KBM-7 (cell line): ENCODE measurements around the gene ZNF860.
"Not testable (repeated sequence)": the region's sequence is repeated elsewhere in the genome, so short reads cannot be mapped to it uniquely, and the experiment has no call there.

Experiments used
- DNase-seq: peaks from one replicate; pipeline ENCODE4 v3.0.0-alpha.2; 2015
- in situ Hi-C: fragments of 300-500 bp; cut with MboI; formaldehyde crosslinking; loops from 2 replicates; pipeline ENCODE4 v1.14.3; 2020; ENCODE audit warnings: low sequenced_read_pairs, low pct_unique_long_range_greater_than_20kb, mixed read lengths

ZNF860 gene

GRCh38 chr3:31988271-31988670 is 6.7 kb downstream of the ZNF860 start:
- DNase-seq: no peak
- in situ Hi-C loops: no loop called here

- in situ Hi-C loops, DNase-seq: not testable (repeated sequence)
Measured at GRCh38 chr3:31992995-31993394, 11.4 kb downstream of the ZNF860 start.

GRCh38 chr3:31993843-31994242 is 12.3 kb downstream of the ZNF860 start:
- in situ Hi-C loops: no loop called here

GRCh38 chr3:31995026-31995425 is 13.5 kb downstream of the ZNF860 start:
- DNase-seq, in situ Hi-C loops: not testable (repeated sequence)

More at GRCh38 chr3:31993843-31994242, 12.3 kb downstream of the ZNF860 start:
- no peak for DNase-seq

DNA sequence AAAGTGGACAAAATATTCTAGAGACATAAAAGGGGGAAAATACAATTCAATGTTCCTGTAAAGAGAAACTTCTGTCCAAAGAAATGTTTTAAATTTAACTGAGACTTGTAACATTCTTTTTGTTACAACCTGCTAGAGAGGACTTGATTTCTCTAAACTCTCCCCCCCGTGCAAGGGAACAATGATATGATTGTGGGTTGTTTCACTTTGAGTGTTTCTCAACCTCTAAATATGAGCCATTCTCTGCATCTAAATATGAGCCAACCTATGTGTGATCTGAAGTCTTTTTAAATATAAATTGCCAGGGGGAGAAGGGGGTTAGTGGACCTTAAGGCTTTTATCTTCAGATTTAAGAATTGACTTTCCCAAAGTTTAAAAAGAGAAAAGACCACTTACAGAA is 14.6 kb downstream of the ZNF860 start:
- no peak for DNase-seq
- in situ Hi-C loops: no loop called here

DNA sequence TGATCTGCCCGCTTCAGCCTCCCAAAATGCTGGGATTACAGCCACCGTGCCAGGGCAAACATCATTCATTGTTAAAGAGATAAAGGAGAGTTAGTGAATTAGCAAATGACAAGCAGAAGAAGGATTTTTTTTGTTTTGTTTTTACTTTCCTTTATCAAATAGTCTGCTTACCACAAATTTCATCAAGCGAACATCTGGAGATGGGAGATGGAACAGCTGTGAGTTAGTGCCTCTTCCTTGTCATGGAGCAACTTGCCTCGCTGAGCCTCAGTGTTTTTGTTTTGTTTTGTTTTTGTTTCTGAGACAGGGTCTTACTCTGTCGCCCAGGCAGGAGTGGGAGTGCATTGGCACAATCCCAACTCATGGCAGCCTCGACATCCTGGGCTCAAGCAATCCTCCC is 15.9 kb downstream of the ZNF860 start:
- DNase-seq: no peak
- in situ Hi-C loops: no loop called here

- no peak for DNase-seq
- in situ Hi-C loops: no loop called here
Measured at GRCh38 chr3:31999907-32000439, 18.4 kb downstream of the ZNF860 start.

DNA sequence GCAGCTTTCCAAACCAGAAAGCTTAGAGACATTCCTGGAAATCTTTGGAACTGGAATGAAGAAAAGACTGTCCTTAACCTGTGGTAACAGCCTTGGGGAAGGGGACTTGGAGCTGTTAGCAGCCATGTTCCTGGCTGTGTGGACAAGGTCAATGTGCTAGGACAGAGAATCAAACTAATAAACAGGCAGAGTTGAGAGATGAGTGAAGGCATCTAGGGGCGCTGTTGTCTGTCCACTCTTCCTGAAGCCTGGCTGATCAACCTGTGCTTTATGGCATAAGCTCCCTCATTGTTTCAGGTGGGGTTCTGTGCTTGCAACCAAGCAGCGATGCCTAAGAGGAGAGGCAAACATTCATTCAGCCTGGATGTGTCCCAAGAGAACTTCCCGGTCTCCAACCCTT is 19.3 kb downstream of the ZNF860 start:
- in situ Hi-C loops: no loop called here

GRCh38 chr3:32002561-32003368 is 21.2 kb downstream of the ZNF860 start:
- DNase-seq: no peak

More for the DNA sequence above, 19.3 kb downstream of the ZNF860 start:
- no peak for DNase-seq

GRCh38 chr3:32003380-32003779 is 21.8 kb downstream of the ZNF860 start:
- DNase-seq: no peak
- in situ Hi-C loops: no loop called here

More at GRCh38 chr3:32002561-32003368, 21.2 kb downstream of the ZNF860 start:
- in situ Hi-C loops: no loop called here

GRCh38 chr3:32004113-32004765 is 22.7 kb downstream of the ZNF860 start:
- in situ Hi-C loops: no loop called here
- DNase-seq: no peak

DNA sequence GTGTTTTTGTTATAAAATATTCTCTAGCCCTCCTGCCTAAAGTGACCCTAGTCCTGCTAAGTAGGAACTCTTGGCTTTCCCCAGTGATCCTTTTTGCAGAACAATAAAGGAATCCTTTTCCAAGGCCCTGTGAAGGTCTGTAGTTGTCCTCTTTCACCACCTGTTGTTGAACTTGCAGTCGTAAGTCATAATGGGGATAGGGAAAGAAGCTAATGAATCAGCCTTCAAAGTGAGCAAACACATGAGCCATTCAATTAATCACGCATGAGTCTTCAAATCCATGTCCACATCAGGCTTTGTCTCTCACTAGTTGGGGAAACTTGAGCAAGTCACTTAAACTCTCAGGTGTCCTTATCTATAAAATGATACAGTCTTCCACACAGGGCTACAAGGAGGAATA is 27.6 kb downstream of the ZNF860 start:
- no peak for DNase-seq
- in situ Hi-C loops: no loop called here

GRCh38 chr3:32009957-32010356 is 28.4 kb downstream of the ZNF860 start:
- DNase-seq: peak; percentile 40
- in situ Hi-C loops: no loop called here

- DNase-seq, in situ Hi-C loops: not testable (repeated sequence)
Measured at GRCh38 chr3:32010699-32011098, 29.1 kb downstream of the ZNF860 start.

GRCh38 chr3:32015638-32016037 is 34.1 kb downstream of the ZNF860 start:
- in situ Hi-C loops, DNase-seq: not testable (repeated sequence)

GRCh38 chr3:32017286-32017685 is 35.7 kb downstream of the ZNF860 start:
- in situ Hi-C loops: no loop called here
- no peak for DNase-seq

DNA sequence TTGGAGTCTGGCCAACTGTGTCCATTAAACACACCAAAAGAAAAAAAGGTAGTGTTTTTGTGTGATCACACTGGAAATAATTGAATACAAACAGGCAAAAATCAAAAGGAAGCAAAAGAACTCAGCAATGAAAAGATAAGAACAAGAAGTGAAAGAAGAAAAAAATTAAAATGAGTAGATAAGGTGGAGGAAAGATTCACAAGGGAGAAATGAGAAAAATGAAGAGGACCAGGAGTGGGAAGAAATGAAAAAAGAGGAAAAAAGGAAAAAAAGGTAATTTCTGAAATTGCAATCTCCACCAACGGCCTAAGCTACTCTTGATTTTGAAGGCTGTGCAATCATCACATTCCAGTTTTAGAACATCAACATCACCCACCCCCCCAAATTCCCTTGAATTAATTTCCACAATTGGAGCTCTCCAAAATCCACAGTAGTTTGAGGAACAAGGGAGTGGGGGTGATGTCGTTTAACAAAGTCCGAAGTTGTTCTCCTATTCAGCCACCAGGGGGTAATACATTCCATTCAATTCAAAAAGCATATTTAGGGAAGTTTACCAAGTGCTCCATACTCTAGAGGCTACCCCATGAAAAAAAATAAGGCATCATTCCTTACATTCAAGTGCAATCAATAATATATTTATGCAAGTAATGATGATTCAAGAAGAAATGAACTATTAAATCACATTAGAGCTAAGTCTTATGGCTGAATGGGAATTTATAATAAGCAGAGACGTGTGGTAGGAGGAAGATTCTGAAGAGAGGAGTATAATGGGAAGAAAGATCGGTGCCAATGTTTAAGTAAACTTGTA is 37.4 kb downstream of the ZNF860 start:
- in situ Hi-C loops: no loop called here
- peak; percentile 79 for DNase-seq

DNA sequence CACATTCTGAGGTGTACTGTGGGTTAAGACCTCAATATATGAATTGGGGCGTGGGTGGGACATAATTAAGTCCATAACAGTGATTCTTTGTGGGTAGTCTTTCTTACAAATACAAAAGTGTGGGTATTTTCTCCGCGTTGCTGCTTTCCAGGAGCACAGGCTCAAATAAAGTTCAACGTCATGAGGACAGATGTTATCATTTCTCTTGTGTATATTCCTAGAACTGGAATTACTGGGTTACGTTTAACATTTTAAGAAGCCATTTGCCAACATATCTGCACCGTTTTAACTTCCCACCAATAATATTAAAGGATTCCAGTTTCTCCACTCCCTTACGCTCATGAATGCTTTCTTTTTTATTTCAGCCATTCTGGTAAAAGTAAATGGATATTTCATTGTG is 39.6 kb downstream of the ZNF860 start:
- in situ Hi-C loops: no loop called here

GRCh38 chr3:32021748-32022147 is 40.2 kb downstream of the ZNF860 start:
- DNase-seq: no peak
- in situ Hi-C loops: no loop called here

More for the DNA sequence above, 39.6 kb downstream of the ZNF860 start:
- no peak for DNase-seq
